HEK293T (cell line): ENCODE data around the gene ABR.

Experiments
- FOXA1 ChIP-seq: fragments of 450-650 bp; IDR thresholded peaks from 2 replicates; pipeline ENCODE4 v1.6.1; 2016; ENCODE audit warnings: mild to moderate bottlenecking
- FOXM1 ChIP-seq: fragments of 450-650 bp; IDR thresholded peaks from 2 replicates; pipeline ENCODE4 v1.6.1; 2017; ENCODE audit warnings: mild to moderate bottlenecking, borderline replicate concordance
- LEF1 ChIP-seq: fragments of 450-650 bp; IDR thresholded peaks from 2 replicates; pipeline ENCODE4 v1.6.1; 2017; ENCODE audit warnings: mild to moderate bottlenecking, borderline replicate concordance
- SUZ12 ChIP-seq: fragments of 450-650 bp; IDR thresholded peaks from 2 replicates; pipeline ENCODE4 v1.6.1; 2016; ENCODE audit warnings: mild to moderate bottlenecking
- TARDBP ChIP-seq: fragments of 450-650 bp; IDR thresholded peaks from 2 replicates; pipeline ENCODE4 v1.6.1; 2016

GRCh38 chr17:1226308-1226707, 46.5 kb upstream of the ABR start:
- no peak for TF ChIP-seq FOXM1
- TF ChIP-seq FOXA1 = no peak
- TF ChIP-seq LEF1 = no peak
- TF ChIP-seq TARDBP = no peak
- TF ChIP-seq SUZ12 = no peak
